Measurements from ENCODE around the gene BCL6. TPM values are rescaled to one million over a fixed set of nuclear protein-coding genes. Genes with fewer than 3 reads are reported as not detected.

The BCL6 gene
- polyA plus RNA-seq, 1 donor (not counting 4 experiments of a cell fraction or from before 2014, with no cell fraction given): 7.7 TPM

DNA sequence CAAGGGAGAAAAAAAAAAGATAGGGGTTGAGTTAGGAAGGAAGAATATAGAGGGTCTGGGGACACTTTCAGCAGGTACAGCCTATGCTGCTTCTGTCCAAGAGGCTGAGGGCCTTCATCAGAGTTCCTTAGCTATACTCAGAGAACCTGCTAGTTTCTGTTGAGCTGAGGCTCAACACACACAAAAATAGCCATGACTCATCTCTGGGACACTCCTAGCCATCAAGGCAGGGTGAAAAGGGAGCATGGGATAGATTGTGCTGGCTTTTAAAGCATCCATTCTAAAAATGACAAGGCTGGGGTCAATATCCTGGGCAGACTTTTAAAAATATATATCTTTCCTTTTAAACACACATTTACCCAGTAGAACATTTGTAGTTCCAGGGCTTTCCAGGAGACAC is 40.1 kb downstream of the BCL6 start:
- DNase-seq (ENCODE audit: low read depth, low spot score): no peak
- no peak for FAIRE-seq
- Histone ChIP-seq H3K36me3 (ENCODE audit: control insufficient read depth in 2 of 2, extremely low read depth in 1 of 2, insufficient read depth in 2 of 2, low read length in 2 of 2) (no peaks in the 10 kb centered on the region), H4K20me1 (ENCODE audit: control insufficient read depth, extremely low read depth, insufficient read depth, low read length) (no peaks in the 10 kb centered on the region), H3K9me3 (ENCODE audit: control insufficient read depth, low read depth, low read length) (no peaks in the 10 kb centered on the region), H3K4me1 (ENCODE audit: control insufficient read depth, extremely low read depth, insufficient read depth, low read length) (no peaks in the 10 kb centered on the region), H3K4me3 (ENCODE audit: control insufficient read depth in 2 of 3, extremely low read depth in 1 of 3, insufficient read depth in 2 of 3, low read depth in 1 of 3, low read length in 3 of 3) (no peak overlapping the region), H3K4me2 (ENCODE audit: control insufficient read depth, extremely low read depth, insufficient read depth, low read depth, low read length) (no peak overlapping the region), H3K9me1 (ENCODE audit: control insufficient read depth, extremely low read depth, insufficient read depth, low read length) (no peaks in the 10 kb centered on the region), H2AFZ (ENCODE audit: control insufficient read depth, low read length) (no peak overlapping the region), H3K27me3 (ENCODE audit: control insufficient read depth, extremely low read depth, insufficient read depth, low read length) (no peaks in the 10 kb centered on the region), H3K79me2 (ENCODE audit: control insufficient read depth, insufficient read depth, low read length) (no peaks in the 10 kb centered on the region), H3K27ac (ENCODE audit: control insufficient read depth, insufficient read depth, low read length) (no peak overlapping the region), H3K9ac (ENCODE audit: control insufficient read depth, extremely low read depth, insufficient read depth, low read length) (no peak overlapping the region)
- TF ChIP-seq, protein P1, sequence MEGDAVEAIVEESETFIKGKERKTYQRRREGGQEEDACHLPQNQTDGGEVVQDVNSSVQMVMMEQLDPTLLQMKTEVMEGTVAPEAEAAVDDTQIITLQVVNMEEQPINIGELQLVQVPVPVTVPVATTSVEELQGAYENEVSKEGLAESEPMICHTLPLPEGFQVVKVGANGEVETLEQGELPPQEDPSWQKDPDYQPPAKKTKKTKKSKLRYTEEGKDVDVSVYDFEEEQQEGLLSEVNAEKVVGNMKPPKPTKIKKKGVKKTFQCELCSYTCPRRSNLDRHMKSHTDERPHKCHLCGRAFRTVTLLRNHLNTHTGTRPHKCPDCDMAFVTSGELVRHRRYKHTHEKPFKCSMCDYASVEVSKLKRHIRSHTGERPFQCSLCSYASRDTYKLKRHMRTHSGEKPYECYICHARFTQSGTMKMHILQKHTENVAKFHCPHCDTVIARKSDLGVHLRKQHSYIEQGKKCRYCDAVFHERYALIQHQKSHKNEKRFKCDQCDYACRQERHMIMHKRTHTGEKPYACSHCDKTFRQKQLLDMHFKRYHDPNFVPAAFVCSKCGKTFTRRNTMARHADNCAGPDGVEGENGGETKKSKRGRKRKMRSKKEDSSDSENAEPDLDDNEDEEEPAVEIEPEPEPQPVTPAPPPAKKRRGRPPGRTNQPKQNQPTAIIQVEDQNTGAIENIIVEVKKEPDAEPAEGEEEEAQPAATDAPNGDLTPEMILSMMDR (optimal IDR thresholded peaks at IDR 0.05 in 1 of 3, IDR thresholded peaks at IDR 0.05 in 1 of 3, conservative IDR thresholded peaks at IDR 0.05 in 1 of 3; ENCODE audit: extremely low read depth in 1 of 3, insufficient read depth in 2 of 3, low read length in 3 of 3): no peak
- TF ChIP-seq EZH2 (IDR thresholded peaks at IDR 0.05; ENCODE audit: low read length): no peak
- dilution Hi-C loops (cut with MboI; ENCODE audit: extremely low pct_ligation_motif_present, low sequenced_read_pairs): no loop called here

DNA sequence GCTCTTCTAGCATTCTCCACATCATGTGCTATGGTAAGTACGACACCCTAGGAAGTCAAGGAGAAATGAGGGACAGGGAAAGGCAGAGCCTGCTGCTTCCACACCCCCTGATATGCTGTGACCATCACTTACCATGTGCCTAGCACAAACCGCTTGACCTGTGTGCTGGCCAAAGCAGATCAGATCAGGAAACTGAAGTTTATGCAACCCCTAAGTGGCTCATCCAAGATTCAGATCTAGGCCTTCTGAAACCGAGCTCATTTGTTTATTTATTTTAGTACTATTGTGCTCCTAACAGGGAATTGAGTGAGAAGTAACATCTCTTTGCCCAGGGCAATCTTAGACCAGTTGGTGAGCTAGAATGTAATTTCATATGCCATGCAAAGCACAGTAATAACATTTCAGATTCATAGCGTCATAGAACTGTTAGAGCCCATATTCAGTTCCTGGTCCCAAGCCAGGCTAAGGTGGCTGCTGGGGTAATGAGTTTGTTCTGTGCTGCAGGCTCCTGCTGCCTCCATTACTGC is 42.7 kb downstream of the BCL6 start, which contains the start of gene RTP2:
TSS of gene RTP2 (minus strand) at position 51 of the 527 bp plus-strand sequence. CDS start 429 bp downstream, outside the sequence.
- Histone ChIP-seq H3K79me2 (ENCODE audit: control insufficient read depth, insufficient read depth, low read length) (no peaks in the 10 kb centered on the region), H3K9me3 (ENCODE audit: control insufficient read depth, low read depth, low read length) (no peaks in the 10 kb centered on the region), H2AFZ (ENCODE audit: control insufficient read depth, low read length) (no peak within 1 kb of the TSS), H3K9ac (ENCODE audit: control insufficient read depth, extremely low read depth, insufficient read depth, low read length) (no peak within 1 kb of the TSS), H3K4me3 (ENCODE audit: control insufficient read depth in 2 of 3, extremely low read depth in 1 of 3, insufficient read depth in 2 of 3, low read depth in 1 of 3, low read length in 3 of 3) (no peak within 1 kb of the TSS), H3K36me3 (ENCODE audit: control insufficient read depth in 2 of 2, extremely low read depth in 1 of 2, insufficient read depth in 2 of 2, low read length in 2 of 2) (no peaks in the 10 kb centered on the region), H3K4me2 (ENCODE audit: control insufficient read depth, extremely low read depth, insufficient read depth, low read depth, low read length) (no peak within 1 kb of the TSS), H3K9me1 (ENCODE audit: control insufficient read depth, extremely low read depth, insufficient read depth, low read length) (no peaks in the 10 kb centered on the region), H3K27me3 (ENCODE audit: control insufficient read depth, extremely low read depth, insufficient read depth, low read length) (no peaks in the 10 kb centered on the region), H3K27ac (ENCODE audit: control insufficient read depth, insufficient read depth, low read length) (no peak within 1 kb of the TSS), H3K4me1 (ENCODE audit: control insufficient read depth, extremely low read depth, insufficient read depth, low read length) (no peaks in the 10 kb centered on the region), H4K20me1 (ENCODE audit: control insufficient read depth, extremely low read depth, insufficient read depth, low read length) (no peaks in the 10 kb centered on the region)
- no peak for TF ChIP-seq EZH2 (IDR thresholded peaks at IDR 0.05; ENCODE audit: low read length)
- TF ChIP-seq, protein P1 (optimal IDR thresholded peaks at IDR 0.05 in 1 of 3, IDR thresholded peaks at IDR 0.05 in 1 of 3, conservative IDR thresholded peaks at IDR 0.05 in 1 of 3; ENCODE audit: extremely low read depth in 1 of 3, insufficient read depth in 2 of 3, low read length in 3 of 3): no peak
- FAIRE-seq (no peak), DNase-seq (ENCODE audit: low read depth, low spot score) (no peak)
- dilution Hi-C loops (cut with MboI; ENCODE audit: extremely low pct_ligation_motif_present, low sequenced_read_pairs): no loop called here
